ENCODE data around the gene BAG1.

Gene BAG1

GRCh38 chr9:33304362-33304761 is 39.9 kb upstream of the BAG1 start:
- TF ChIP-seq, protein P1, sequence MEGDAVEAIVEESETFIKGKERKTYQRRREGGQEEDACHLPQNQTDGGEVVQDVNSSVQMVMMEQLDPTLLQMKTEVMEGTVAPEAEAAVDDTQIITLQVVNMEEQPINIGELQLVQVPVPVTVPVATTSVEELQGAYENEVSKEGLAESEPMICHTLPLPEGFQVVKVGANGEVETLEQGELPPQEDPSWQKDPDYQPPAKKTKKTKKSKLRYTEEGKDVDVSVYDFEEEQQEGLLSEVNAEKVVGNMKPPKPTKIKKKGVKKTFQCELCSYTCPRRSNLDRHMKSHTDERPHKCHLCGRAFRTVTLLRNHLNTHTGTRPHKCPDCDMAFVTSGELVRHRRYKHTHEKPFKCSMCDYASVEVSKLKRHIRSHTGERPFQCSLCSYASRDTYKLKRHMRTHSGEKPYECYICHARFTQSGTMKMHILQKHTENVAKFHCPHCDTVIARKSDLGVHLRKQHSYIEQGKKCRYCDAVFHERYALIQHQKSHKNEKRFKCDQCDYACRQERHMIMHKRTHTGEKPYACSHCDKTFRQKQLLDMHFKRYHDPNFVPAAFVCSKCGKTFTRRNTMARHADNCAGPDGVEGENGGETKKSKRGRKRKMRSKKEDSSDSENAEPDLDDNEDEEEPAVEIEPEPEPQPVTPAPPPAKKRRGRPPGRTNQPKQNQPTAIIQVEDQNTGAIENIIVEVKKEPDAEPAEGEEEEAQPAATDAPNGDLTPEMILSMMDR (conservative IDR thresholded peaks at IDR 0.05; ENCODE audit: control insufficient read depth, insufficient read depth, low read depth, low read length), result no peak

GRCh38 chr9:33300546-33300945 is 36.0 kb upstream of the BAG1 start:
- H3K4me3 ChIP-seq (ENCODE audit: control insufficient read depth, low read depth, low read length), result no peak overlapping the region
- DNase-seq (ENCODE audit: low read depth), result no peak
- TF ChIP-seq, protein P1 (conservative IDR thresholded peaks at IDR 0.05; ENCODE audit: control insufficient read depth, insufficient read depth, low read depth, low read length), result no peak

More at GRCh38 chr9:33304362-33304761, 39.9 kb upstream of the BAG1 start:
- no peak for DNase-seq (ENCODE audit: low read depth)
- H3K4me3 ChIP-seq (ENCODE audit: control insufficient read depth, low read depth, low read length), result no peak overlapping the region

DNA sequence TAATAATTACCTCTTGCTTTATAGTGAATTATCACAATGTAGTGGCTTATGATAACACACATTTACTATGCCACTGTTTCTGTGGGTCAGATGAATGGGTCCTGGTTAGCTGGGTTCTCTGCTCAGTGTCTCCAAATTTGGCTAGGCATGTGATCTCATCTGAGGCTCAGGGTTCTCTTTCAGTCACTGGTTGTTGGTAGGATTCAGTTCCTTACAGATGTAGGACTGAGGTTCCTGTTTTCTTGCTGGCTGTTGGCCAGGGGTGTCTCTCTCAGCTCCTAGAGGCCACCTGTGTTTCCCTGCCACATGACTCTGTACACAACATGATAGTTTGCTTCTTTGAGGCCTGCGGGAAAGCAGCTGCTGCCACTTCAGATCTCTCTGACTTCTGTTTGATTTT is 32.9 kb upstream of the BAG1 start:
- TF ChIP-seq, protein P1 (conservative IDR thresholded peaks at IDR 0.05; ENCODE audit: control insufficient read depth, insufficient read depth, low read depth, low read length), result no peak
- DNase-seq (ENCODE audit: low read depth), result no peak
- H3K4me3 ChIP-seq (ENCODE audit: control insufficient read depth, low read depth, low read length), result no peak overlapping the region

GRCh38 chr9:33295571-33295970 is 31.1 kb upstream of the BAG1 start:
- no peak overlapping the region for H3K4me3 ChIP-seq (ENCODE audit: control insufficient read depth, low read depth, low read length)
- TF ChIP-seq, protein P1 (conservative IDR thresholded peaks at IDR 0.05; ENCODE audit: control insufficient read depth, insufficient read depth, low read depth, low read length), result no peak
- DNase-seq (ENCODE audit: low read depth), result no peak

DNA sequence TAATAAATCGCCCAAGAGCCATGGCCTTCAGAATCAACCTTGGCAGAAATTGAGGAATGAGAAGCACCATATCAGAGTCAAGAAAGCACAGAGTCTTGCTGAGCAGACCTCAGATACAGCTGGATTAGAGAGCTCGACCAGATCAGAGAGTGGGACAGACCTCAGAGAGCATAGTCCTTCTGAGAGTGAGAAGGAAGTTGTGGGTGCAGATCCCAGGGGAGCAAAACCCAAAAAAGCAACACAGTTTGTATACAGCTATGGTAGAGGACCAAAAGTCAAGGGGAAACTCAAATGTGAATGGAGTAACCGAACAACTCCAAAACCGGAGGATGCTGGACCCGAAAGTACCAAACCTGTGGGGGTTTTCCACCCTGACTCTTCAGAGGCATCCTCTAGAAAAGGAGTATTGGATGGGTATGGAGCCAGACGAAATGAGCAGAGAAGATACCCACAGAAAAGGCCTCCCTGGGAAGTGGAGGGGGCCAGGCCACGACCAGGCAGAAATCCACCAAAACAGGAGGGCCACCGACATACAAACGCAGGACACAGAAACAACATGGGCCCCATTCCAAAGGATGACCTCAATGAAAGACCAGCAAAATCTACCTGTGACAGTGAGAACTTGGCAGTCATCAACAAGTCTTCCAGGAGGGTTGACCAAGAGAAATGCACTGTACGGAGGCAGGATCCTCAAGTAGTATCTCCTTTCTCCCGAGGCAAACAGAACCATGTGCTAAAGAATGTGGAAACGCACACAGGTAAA is 30.3 kb upstream of the BAG1 start:
- DNase-seq (ENCODE audit: low read depth), result no peak
- H3K4me3 ChIP-seq (ENCODE audit: control insufficient read depth, low read depth, low read length), result no peak overlapping the region
- TF ChIP-seq, protein P1 (conservative IDR thresholded peaks at IDR 0.05; ENCODE audit: control insufficient read depth, insufficient read depth, low read depth, low read length), result no peak

DNA sequence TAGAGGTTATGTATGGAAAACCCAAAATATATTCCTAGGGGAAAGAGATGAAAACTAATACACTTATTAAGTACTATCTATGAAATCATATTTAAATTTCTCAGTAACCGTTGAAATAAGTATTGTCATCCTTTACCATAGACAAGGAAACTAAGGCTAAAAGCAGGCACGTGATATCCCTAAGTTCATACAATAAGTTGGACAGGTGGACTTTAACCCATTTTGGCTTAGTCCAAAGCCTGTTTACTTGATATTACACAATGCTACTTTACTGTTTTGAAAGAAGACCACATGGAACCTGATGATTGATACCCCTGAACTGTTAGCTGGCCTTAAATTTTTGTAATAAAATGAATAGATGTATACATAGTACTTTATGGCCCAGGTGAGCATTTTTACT is 29.3 kb upstream of the BAG1 start:
- TF ChIP-seq, protein P1 (conservative IDR thresholded peaks at IDR 0.05; ENCODE audit: control insufficient read depth, insufficient read depth, low read depth, low read length), result no peak
- no peak for DNase-seq (ENCODE audit: low read depth)
- no peak overlapping the region for H3K4me3 ChIP-seq (ENCODE audit: control insufficient read depth, low read depth, low read length)
